ENCODE results near the gene TXNRD1.
A peak's percentile ranks its signal among the peaks of the same experiment; 100 is the strongest.

Gene TXNRD1

DNA sequence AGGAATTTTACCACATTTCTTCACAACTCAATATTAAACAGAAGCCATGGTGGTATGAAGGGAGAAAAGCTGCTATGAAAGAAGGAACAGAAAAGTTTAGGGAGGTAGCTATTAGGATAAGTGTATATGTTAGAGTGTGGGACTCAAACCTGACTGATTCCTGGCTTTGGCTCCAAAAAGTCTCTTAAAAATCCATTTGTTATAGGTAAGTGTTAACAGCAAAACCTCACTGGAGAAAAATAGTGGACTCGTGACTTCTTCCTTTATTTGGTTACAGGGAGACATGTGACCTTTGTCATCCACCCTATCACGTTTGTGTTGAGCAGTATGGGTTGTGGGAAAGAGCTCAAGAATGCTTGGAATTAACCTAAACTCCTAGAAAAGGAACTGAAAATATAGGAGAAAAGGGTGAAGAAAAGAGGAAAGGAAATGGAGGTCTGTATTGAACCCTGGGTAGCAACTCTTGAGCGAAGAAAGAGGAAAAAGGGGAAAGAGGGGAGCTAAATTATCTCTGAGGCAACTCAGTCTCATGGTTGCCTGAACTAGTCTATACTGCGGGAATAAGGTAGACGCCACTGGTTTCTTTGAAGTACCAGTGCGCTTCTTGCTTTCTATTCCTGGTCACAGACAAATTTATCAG is 84.4 kb downstream of the TXNRD1 start:
- H3K36me3 ChIP-seq (ENCODE audit: control insufficient read depth in 2 of 2, insufficient read depth in 2 of 2, low read length in 2 of 2) = peaks cover 6 to 10% of the 10 kb centered on the region in 2 donors
- no peak overlapping the region for H3K9ac ChIP-seq (ENCODE audit: low read depth in 1 of 2, low read length in 2 of 2)
- H3K27me3 ChIP-seq (ENCODE audit: control insufficient read depth in 2 of 2, insufficient read depth in 2 of 2, low read length in 2 of 2) = no peaks in the 10 kb centered on the region
- peaks cover 6 to 21% of the 10 kb centered on the region in 2 donors for H3K4me1 ChIP-seq (ENCODE audit: control insufficient read depth in 2 of 2, insufficient read depth in 2 of 2, low read length in 2 of 2)
- H3K27ac ChIP-seq (ENCODE audit: low read depth in 2 of 2, low read length in 2 of 2) = no peak overlapping the region
- no peak overlapping the region for H3K4me3 ChIP-seq (ENCODE audit: low read length in 2 of 2)
- no peaks in the 10 kb centered on the region for H3K9me3 ChIP-seq (ENCODE audit: control insufficient read depth in 2 of 2, low read length in 2 of 2)

DNA sequence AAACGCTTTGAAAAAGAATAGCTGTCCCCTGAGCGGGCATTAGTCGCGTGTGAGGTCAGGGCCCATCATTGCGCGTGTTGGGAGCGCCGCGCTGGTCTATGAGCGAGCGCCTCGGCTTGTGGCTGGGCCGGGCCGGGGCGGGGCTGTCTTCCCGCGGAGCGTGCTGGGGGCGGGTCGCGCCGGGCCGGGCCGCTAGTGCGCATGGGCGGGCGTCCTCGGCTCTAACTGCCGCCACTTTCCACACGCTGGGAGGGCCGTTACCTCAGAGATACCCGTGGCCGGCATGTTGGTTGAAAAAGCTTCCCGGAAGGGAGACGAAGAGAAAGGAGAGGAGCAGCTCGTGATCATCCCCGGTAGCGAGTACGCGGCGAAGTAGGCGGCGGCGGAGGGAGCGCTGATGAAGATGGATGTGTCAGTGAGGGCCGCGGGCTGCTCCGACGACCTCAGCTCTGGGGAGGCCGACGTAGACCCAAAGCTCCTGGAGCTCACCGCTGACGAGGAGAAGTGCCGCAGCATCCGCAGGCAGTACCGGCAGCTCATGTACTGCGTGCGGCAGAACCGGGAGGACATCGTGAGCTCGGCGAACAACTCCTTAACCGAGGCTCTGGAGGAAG is 88.1 kb downstream of the TXNRD1 start, which contains the start of gene EID3:
Gene EID3 (plus strand): TSS at position 202 of the 614 bp plus-strand sequence. CDS start 196 bp downstream, at position 398.
- peak within 1 kb of the TSS; percentile 61 for H3K9ac ChIP-seq (ENCODE audit: low read depth in 1 of 2, low read length in 2 of 2)
- peak within 1 kb of the TSS; percentile 52 to 78 for H3K27ac ChIP-seq (ENCODE audit: low read depth in 2 of 2, low read length in 2 of 2)
- H3K9me3 ChIP-seq (ENCODE audit: control insufficient read depth in 2 of 2, low read length in 2 of 2) = no peaks in the 10 kb centered on the region
- H3K4me3 ChIP-seq (ENCODE audit: low read length in 2 of 2) = peak within 1 kb of the TSS; percentile 67 to 73
- no peaks in the 10 kb centered on the region for H3K27me3 ChIP-seq (ENCODE audit: control insufficient read depth in 2 of 2, insufficient read depth in 2 of 2, low read length in 2 of 2)
- peaks cover 2 to 4% of the 10 kb centered on the region in 2 donors for H3K36me3 ChIP-seq (ENCODE audit: control insufficient read depth in 2 of 2, insufficient read depth in 2 of 2, low read length in 2 of 2)
- H3K4me1 ChIP-seq (ENCODE audit: control insufficient read depth in 2 of 2, insufficient read depth in 2 of 2, low read length in 2 of 2) = peaks cover 6 to 11% of the 10 kb centered on the region in 2 donors

DNA sequence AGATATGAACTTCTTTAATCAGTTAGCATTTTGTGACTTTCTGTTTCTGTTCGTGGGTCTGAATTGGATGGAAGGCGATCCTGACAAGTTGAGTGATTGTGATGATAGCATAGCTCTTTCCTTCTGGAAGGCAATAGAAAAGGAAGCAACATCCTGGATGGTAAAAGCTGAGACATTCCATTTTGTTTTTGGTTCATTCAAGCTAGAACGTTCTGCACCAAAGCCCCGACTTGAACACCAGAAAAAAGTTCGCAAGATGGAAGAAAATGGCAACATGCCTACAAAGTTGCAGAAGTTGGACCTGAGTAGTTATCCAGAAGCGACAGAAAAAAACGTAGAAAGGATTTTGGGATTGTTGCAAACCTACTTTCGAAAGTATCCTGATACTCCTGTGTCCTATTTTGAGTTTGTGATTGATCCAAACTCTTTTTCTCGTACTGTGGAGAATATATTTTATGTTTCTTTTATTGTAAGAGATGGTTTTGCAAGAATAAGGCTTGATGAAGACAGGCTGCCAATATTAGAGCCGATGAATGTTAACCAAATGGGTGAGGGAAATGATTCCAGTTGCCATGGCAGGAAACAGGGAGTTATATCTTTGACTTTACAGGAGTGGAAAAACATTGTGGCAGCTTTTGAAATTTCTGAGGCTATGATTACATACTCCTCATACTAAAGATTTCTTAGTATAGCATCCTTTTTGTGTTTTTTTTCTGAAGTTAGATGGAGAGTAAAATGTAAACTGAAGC is 88.9 kb downstream of the TXNRD1 start:
- Histone ChIP-seq H3K27me3 (ENCODE audit: control insufficient read depth in 2 of 2, insufficient read depth in 2 of 2, low read length in 2 of 2) (no peaks in the 10 kb centered on the region), H3K9me3 (ENCODE audit: control insufficient read depth in 2 of 2, low read length in 2 of 2) (no peaks in the 10 kb centered on the region), H3K4me1 (ENCODE audit: control insufficient read depth in 2 of 2, insufficient read depth in 2 of 2, low read length in 2 of 2) (peaks cover 6 to 11% of the 10 kb centered on the region in 2 donors), H3K4me3 (ENCODE audit: low read length in 2 of 2) (peak overlapping the region; percentile 67 to 73), H3K36me3 (ENCODE audit: control insufficient read depth in 2 of 2, insufficient read depth in 2 of 2, low read length in 2 of 2) (peaks cover 0 to 4% of the 10 kb centered on the region in 2 donors), H3K9ac (ENCODE audit: low read depth in 1 of 2, low read length in 2 of 2) (no peak overlapping the region), H3K27ac (ENCODE audit: low read depth in 2 of 2, low read length in 2 of 2) (peak overlapping the region; percentile 52 to 57)

DNA sequence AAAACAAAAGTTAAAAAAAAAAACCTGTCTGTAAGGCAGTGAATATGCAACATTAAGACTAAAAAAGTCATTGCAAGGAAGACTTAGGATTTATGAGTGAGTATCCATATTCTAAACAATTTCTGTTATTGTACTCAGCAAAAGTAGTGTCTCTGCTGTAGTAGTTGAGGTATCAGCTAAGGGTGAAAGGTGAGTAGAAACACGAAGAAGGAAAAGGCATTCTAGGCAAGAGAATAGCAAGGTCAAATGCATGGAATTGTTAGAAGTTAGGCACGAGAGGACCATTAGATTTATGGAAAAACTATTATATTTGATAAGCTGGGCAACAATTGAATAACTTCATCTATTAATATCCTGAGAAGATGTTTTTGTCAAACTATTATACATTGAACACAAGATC is 89.8 kb downstream of the TXNRD1 start:
- Histone ChIP-seq H3K36me3 (ENCODE audit: control insufficient read depth in 2 of 2, insufficient read depth in 2 of 2, low read length in 2 of 2) (peaks cover 0 to 4% of the 10 kb centered on the region in 2 donors), H3K9me3 (ENCODE audit: control insufficient read depth in 2 of 2, low read length in 2 of 2) (no peaks in the 10 kb centered on the region), H3K27ac (ENCODE audit: low read depth in 2 of 2, low read length in 2 of 2) (no peak overlapping the region), H3K4me3 (ENCODE audit: low read length in 2 of 2) (no peak overlapping the region), H3K9ac (ENCODE audit: low read depth in 1 of 2, low read length in 2 of 2) (no peak overlapping the region), H3K4me1 (ENCODE audit: control insufficient read depth in 2 of 2, insufficient read depth in 2 of 2, low read length in 2 of 2) (peaks cover 6 to 8% of the 10 kb centered on the region in 2 donors), H3K27me3 (ENCODE audit: control insufficient read depth in 2 of 2, insufficient read depth in 2 of 2, low read length in 2 of 2) (no peaks in the 10 kb centered on the region)

DNA sequence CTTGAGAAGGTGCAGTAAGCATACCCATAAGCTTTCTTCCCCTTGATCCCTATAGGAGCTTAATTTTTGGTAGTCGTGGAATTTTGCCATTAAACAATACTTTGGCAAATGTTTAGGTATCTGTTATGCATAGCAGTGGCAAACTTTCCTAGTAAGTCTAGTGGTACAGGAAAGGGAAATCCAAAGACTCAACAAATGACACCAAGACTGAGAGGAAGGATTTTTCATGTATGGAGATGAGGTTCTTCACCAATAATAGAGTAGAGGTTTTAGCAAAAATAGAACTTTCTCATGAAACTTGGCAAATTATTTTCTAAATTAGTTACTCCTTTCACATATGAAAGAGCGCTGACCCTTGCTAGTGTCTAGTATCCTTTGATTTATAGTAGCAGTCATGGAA is 90.8 kb downstream of the TXNRD1 start:
- Histone ChIP-seq H3K9me3 (ENCODE audit: control insufficient read depth in 2 of 2, low read length in 2 of 2) (no peaks in the 10 kb centered on the region), H3K36me3 (ENCODE audit: control insufficient read depth in 2 of 2, insufficient read depth in 2 of 2, low read length in 2 of 2) (peaks cover 3 to 7% of the 10 kb centered on the region in 2 donors), H3K27me3 (ENCODE audit: control insufficient read depth in 2 of 2, insufficient read depth in 2 of 2, low read length in 2 of 2) (no peaks in the 10 kb centered on the region), H3K9ac (ENCODE audit: low read depth in 1 of 2, low read length in 2 of 2) (no peak overlapping the region), H3K27ac (ENCODE audit: low read depth in 2 of 2, low read length in 2 of 2) (no peak overlapping the region), H3K4me1 (ENCODE audit: control insufficient read depth in 2 of 2, insufficient read depth in 2 of 2, low read length in 2 of 2) (peaks cover 6 to 8% of the 10 kb centered on the region in 2 donors), H3K4me3 (ENCODE audit: low read length in 2 of 2) (no peak overlapping the region)

DNA sequence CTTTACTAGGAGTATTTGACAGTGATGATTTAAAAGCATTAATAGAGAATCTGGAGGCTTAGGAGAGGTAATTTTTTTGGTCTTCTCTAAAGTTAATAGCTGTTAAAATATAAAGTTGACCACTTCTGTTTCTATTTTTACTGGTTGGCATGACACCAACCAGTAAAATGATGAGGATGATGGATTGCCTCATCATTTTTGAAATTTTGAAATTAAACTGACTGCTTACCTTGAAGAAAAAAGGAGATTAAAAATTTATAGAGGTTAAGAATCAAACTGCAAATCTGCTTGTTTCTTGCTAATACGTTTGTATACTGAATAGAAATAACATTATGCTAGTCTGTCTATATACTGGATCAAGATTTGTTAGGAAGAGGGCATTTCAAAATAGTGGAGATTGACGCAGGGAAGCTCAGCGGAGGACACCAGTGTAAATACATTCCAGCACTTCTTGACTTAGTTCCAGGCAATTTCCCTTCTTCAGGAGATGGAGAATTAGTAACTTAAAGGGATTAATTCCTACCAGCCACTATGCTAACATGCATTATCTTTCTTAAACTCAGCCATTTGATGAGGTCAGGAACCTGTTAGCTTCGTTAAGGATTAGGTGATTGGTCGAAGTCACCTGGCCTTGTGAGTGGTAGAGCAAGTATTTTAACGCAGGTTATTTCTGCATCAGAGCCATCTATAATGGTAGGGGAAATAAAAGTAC is 91.5 kb downstream of the TXNRD1 start:
- Histone ChIP-seq H3K4me1 (ENCODE audit: control insufficient read depth in 2 of 2, insufficient read depth in 2 of 2, low read length in 2 of 2) (peaks cover 6 to 8% of the 10 kb centered on the region in 2 donors), H3K27ac (ENCODE audit: low read depth in 2 of 2, low read length in 2 of 2) (no peak overlapping the region), H3K9ac (ENCODE audit: low read depth in 1 of 2, low read length in 2 of 2) (no peak overlapping the region), H3K4me3 (ENCODE audit: low read length in 2 of 2) (no peak overlapping the region), H3K9me3 (ENCODE audit: control insufficient read depth in 2 of 2, low read length in 2 of 2) (no peaks in the 10 kb centered on the region), H3K27me3 (ENCODE audit: control insufficient read depth in 2 of 2, insufficient read depth in 2 of 2, low read length in 2 of 2) (no peaks in the 10 kb centered on the region), H3K36me3 (ENCODE audit: control insufficient read depth in 2 of 2, insufficient read depth in 2 of 2, low read length in 2 of 2) (peaks cover 4 to 9% of the 10 kb centered on the region in 2 donors)

DNA sequence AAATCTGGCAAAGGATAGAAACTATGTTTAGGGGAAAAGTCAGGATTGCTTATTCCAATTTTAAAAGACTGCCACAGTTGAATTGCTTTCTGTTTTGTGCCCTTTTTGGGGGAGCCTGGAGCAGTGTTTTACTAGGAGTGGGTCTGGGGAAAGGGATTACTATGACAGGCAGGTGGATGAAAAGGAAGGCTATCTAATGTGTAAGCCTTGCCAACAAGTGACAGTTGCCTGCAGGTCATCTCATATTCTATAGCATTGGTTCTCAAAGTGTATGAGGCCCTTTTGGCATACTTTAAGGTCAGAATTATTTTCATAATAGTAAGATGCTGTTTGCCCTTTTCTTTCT is 92.0 kb downstream of the TXNRD1 start:
- no peaks in the 10 kb centered on the region for H3K9me3 ChIP-seq (ENCODE audit: control insufficient read depth in 2 of 2, low read length in 2 of 2)
- peaks cover 9 to 11% of the 10 kb centered on the region in 2 donors for H3K36me3 ChIP-seq (ENCODE audit: control insufficient read depth in 2 of 2, insufficient read depth in 2 of 2, low read length in 2 of 2)
- H3K27me3 ChIP-seq (ENCODE audit: control insufficient read depth in 2 of 2, insufficient read depth in 2 of 2, low read length in 2 of 2) = no peaks in the 10 kb centered on the region
- no peak overlapping the region for H3K27ac ChIP-seq (ENCODE audit: low read depth in 2 of 2, low read length in 2 of 2)
- H3K4me3 ChIP-seq (ENCODE audit: low read length in 2 of 2) = no peak overlapping the region
- no peak overlapping the region for H3K9ac ChIP-seq (ENCODE audit: low read depth in 1 of 2, low read length in 2 of 2)
- peaks cover 6 to 8% of the 10 kb centered on the region in 2 donors for H3K4me1 ChIP-seq (ENCODE audit: control insufficient read depth in 2 of 2, insufficient read depth in 2 of 2, low read length in 2 of 2)

DNA sequence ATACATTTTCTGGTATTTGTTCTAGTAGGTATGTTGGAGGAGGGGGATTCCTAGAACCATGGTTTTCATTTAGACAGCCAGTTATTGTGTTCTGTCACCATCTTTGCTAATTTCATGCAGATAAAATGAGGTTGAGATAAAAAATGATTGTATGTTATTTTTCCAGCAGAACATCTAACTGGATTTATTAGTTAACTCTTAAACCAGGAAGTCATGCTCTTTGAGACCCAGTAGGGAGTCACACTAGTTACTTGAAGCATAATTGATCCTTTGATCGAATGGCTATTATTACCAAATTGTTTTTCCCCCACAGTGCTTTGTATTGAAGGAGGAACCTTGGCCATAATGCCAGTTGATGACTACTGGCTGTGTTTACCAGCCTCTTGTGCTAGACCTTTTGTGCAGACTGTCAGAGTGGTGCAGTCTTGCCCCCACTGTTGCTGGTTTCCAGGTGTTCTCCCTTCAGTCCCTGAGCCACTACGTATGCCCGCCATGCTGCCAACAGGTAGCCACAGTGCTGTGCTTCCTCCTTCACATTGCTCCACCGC is 93.9 kb downstream of the TXNRD1 start:
- no peaks in the 10 kb centered on the region for H3K27me3 ChIP-seq (ENCODE audit: control insufficient read depth in 2 of 2, insufficient read depth in 2 of 2, low read length in 2 of 2)
- H3K4me3 ChIP-seq (ENCODE audit: low read length in 2 of 2) = no peak overlapping the region
- peaks cover 21 to 26% of the 10 kb centered on the region in 2 donors for H3K36me3 ChIP-seq (ENCODE audit: control insufficient read depth in 2 of 2, insufficient read depth in 2 of 2, low read length in 2 of 2)
- no peak overlapping the region for H3K27ac ChIP-seq (ENCODE audit: low read depth in 2 of 2, low read length in 2 of 2)
- H3K4me1 ChIP-seq (ENCODE audit: control insufficient read depth in 2 of 2, insufficient read depth in 2 of 2, low read length in 2 of 2) = no peaks in the 10 kb centered on the region
- H3K9ac ChIP-seq (ENCODE audit: low read depth in 1 of 2, low read length in 2 of 2) = no peak overlapping the region
- no peaks in the 10 kb centered on the region for H3K9me3 ChIP-seq (ENCODE audit: control insufficient read depth in 2 of 2, low read length in 2 of 2)

DNA sequence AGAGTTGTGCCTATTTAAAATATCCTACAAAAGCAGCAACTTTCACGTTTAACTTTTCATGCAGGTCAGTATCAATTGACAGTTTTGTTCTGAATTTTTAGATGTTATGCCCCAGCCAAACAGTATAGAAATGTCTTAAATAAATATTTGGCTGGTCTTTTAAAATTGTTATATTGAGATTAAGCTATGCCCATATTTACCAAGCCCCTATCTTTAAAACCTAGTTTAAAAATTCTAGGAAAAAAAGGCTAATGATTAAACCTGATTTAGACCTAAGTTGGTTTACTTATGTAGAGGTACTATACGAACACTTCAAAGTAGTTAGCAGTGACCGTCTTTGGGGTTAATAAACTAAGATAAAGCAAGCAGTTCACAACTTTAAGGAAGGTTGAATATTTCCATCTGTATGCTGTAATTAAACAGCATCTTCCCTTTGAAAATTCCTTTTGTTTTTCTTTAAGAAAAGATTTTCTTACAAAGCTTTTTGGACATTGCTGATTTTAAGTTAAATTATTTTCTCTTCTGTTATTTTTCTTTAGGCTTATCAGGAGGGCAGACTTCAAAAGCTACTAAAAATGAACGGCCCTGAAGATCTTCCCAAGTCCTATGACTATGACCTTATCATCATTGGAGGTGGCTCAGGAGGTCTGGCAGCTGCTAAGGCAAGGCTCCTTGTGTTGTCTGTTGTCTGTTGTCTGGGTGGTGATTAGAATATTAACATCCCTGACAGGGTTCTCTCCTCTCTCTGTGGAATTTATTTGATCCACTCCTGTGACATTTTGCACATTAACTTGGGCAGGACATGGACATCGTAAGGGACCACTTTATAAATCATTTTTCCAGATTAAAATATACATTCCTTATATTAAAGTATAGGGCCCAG is 95.4 kb downstream of the TXNRD1 start:
- no peak overlapping the region for H3K4me3 ChIP-seq (ENCODE audit: low read length in 2 of 2)
- H3K27me3 ChIP-seq (ENCODE audit: control insufficient read depth in 2 of 2, insufficient read depth in 2 of 2, low read length in 2 of 2) = no peaks in the 10 kb centered on the region
- H3K27ac ChIP-seq (ENCODE audit: low read depth in 2 of 2, low read length in 2 of 2) = no peak overlapping the region
- H3K9me3 ChIP-seq (ENCODE audit: control insufficient read depth in 2 of 2, low read length in 2 of 2) = no peaks in the 10 kb centered on the region
- H3K9ac ChIP-seq (ENCODE audit: low read depth in 1 of 2, low read length in 2 of 2) = no peak overlapping the region
- H3K4me1 ChIP-seq (ENCODE audit: control insufficient read depth in 2 of 2, insufficient read depth in 2 of 2, low read length in 2 of 2) = no peaks in the 10 kb centered on the region
- H3K36me3 ChIP-seq (ENCODE audit: control insufficient read depth in 2 of 2, insufficient read depth in 2 of 2, low read length in 2 of 2) = peaks cover 28 to 36% of the 10 kb centered on the region in 2 donors

Measured in mucosa of rectum (tissue), 2 donors.